ENCODE measurements around the gene MYH13. TPM values are rescaled to one million over a fixed set of nuclear protein-coding genes. Genes with fewer than 3 reads are reported as not detected.

The MYH13 gene
- total RNA-seq, 4 donors from 2014 or later: not detected

DNA sequence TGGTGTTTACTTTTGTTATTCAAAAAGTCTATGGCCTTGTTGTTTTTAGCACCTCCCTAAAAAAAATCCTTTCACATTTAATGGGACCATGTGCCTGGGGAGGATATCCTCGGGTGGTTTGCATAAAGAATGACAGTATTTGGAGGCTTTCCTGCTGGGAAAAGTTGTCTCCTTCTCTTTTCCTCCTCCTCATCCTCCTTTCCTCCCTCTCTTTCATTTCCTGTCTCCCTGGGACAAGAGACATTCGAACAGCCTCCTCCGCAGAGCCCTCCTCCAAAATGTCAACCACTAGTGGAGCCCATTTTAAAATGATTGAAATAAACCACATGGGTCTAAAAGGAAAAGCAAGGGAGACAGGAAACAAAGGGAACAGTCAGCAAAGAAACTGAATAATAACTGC lies 67.4 kb downstream of the MYH13 start:
- no peaks in the 10 kb centered on the region for H3K27me3 ChIP-seq
- H3K36me3 ChIP-seq: no peaks in the 10 kb centered on the region
- no peak overlapping the region for H3K4me3 ChIP-seq
- no peak overlapping the region for H3K27ac ChIP-seq
- DNase-seq (ENCODE audit: low spot score in 2 of 2): no peak
- no peak for TF ChIP-seq POLR2AphosphoS5 (IDR thresholded peaks at IDR 0.05)
- no peaks in the 10 kb centered on the region for H3K4me1 ChIP-seq
- WGBS: 68% methylated on average over 3 of the region's 3 CpGs
- H3K9me3 ChIP-seq: no peaks in the 10 kb centered on the region

DNA sequence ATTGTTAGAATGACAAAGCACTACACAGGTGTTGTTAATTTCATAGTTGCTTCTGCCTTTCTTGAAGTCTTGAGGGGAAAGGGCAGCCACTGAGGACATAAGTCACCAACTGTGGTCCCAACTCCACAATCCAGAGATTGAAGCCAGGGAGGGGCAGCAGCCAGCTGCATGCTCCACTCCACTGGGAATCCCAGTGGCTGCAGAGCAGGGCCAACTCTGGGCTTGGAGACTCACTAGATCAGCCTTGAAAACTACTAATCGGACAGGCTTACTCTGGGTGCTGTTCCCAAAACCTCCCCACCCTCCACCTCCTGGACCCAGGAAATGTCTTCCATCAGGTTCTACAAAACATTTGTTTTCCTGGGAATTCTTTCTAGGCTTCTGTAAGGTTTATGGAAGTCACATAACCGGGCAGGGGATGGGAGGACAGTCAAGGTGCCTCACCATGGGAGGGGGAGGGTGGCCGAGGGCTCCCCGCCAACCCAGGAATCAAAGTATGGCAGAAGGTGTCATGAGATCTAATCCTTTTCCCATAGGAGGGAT lies 68.0 kb downstream of the MYH13 start:
- H3K36me3 ChIP-seq: no peaks in the 10 kb centered on the region

DNA sequence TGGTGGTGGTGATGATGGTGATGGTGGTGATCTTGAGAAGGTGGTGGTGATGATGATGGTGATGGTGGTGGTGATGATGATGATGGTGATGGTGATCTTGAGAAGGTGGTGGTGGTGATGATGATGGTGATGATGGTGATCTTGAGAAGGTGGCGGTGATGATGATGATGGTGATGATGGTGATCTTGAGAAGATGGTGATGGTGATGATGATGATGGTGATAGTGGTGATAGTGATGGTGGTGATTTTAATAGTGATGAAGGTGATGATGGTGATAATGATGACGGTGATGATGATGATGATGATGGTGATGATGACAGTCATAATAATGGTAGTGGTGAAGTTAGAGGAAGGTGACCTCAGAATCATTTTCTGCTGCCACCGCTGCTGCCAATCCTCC lies 75.1 kb downstream of the MYH13 start:
- Histone ChIP-seq H3K36me3 (no peaks in the 10 kb centered on the region), H3K4me1 (no peaks in the 10 kb centered on the region), H3K4me3 (no peak overlapping the region), H3K27ac (no peak overlapping the region), H3K9me3 (no peaks in the 10 kb centered on the region), H3K27me3 (no peaks in the 10 kb centered on the region)
- DNase-seq (ENCODE audit: low spot score in 2 of 2): no peak
- TF ChIP-seq EP300 (IDR thresholded peaks at IDR 0.05): no peak
- TF ChIP-seq, protein P1, sequence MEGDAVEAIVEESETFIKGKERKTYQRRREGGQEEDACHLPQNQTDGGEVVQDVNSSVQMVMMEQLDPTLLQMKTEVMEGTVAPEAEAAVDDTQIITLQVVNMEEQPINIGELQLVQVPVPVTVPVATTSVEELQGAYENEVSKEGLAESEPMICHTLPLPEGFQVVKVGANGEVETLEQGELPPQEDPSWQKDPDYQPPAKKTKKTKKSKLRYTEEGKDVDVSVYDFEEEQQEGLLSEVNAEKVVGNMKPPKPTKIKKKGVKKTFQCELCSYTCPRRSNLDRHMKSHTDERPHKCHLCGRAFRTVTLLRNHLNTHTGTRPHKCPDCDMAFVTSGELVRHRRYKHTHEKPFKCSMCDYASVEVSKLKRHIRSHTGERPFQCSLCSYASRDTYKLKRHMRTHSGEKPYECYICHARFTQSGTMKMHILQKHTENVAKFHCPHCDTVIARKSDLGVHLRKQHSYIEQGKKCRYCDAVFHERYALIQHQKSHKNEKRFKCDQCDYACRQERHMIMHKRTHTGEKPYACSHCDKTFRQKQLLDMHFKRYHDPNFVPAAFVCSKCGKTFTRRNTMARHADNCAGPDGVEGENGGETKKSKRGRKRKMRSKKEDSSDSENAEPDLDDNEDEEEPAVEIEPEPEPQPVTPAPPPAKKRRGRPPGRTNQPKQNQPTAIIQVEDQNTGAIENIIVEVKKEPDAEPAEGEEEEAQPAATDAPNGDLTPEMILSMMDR (IDR thresholded peaks at IDR 0.05): no peak
- no peak for TF ChIP-seq POLR2AphosphoS5 (IDR thresholded peaks at IDR 0.05)
- TF ChIP-seq POLR2A (IDR thresholded peaks at IDR 0.05): no peak
- 92% methylated on average over 3 of the region's 3 CpGs for WGBS

More for the DNA sequence above, 68.0 kb downstream of the MYH13 start:
- TF ChIP-seq POLR2AphosphoS5 (IDR thresholded peaks at IDR 0.05): no peak
- TF ChIP-seq, protein P1 (IDR thresholded peaks at IDR 0.05): no peak
- TF ChIP-seq EP300 (IDR thresholded peaks at IDR 0.05): no peak
- no peak for TF ChIP-seq POLR2A (IDR thresholded peaks at IDR 0.05)
- no peak for DNase-seq (ENCODE audit: low spot score in 2 of 2)
- Histone ChIP-seq H3K9me3 (no peaks in the 10 kb centered on the region), H3K27me3 (no peaks in the 10 kb centered on the region), H3K27ac (no peak overlapping the region), H3K4me3 (no peak overlapping the region), H3K4me1 (no peaks in the 10 kb centered on the region)
- WGBS: 89% methylated on average over 4 of the region's 4 CpGs

DNA sequence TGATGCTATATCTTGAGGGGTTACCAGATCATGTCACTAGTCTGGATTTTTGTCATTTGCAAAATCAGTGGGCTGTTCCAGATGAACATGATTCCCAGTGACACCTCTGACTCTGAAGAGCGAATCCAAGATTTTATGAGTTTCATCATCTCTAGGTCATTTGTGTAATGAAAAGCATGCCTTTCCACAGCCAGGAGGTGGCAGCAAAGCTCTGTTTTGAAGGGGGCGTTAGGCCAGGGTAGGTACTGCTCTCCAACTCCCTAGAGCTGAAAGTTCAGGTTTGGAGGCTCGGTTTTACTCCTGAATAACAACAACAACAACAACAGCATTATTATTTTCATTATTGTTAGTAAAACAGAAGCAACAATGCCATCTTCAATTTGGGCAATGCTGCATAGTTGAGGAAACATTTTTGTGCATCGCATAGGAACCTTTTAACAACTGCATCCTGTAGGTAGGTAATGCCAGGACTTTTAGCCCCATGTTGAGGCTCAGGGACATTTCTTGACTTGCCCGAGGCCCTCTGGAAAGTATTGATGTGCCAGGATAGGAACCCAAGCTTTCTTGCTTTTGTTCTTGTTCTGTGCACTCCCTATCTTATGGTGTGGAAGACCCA lies 77.0 kb downstream of the MYH13 start:
- H3K9me3 ChIP-seq: no peaks in the 10 kb centered on the region
- no peak overlapping the region for H3K27ac ChIP-seq
- H3K36me3 ChIP-seq: no peaks in the 10 kb centered on the region
- no peak for DNase-seq (ENCODE audit: low spot score in 2 of 2)
- 38% methylated on average over 5 of the region's 5 CpGs for WGBS
- H3K4me3 ChIP-seq: no peak overlapping the region
- H3K4me1 ChIP-seq: peaks cover 7% of the 10 kb centered on the region
- TF ChIP-seq, protein P1 (IDR thresholded peaks at IDR 0.05): peak; percentile 37 to 64
- TF ChIP-seq POLR2A (IDR thresholded peaks at IDR 0.05): no peak
- H3K27me3 ChIP-seq: no peaks in the 10 kb centered on the region

DNA sequence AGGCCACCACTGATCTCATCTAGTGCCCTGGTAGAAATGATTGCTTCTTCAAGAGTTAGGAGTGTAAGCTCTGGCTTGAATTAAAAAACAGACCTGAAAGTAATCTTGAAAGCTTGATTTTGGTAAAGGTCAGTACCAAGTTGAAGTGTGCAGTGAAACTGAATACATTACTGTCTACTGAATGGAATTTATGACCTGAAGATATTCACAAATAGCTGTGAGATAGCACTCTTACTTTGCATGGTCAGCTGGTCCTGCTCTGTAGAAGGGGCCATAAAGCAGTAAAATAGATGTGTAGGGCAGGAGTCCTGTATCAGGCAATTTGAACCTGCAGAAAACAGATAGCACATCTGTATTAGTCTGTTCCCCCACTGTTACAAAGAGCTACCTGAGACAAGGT lies 78.6 kb downstream of the MYH13 start:
- Histone ChIP-seq H3K4me1 (peaks cover 14% of the 10 kb centered on the region), H3K27me3 (peaks cover 5% of the 10 kb centered on the region), H3K36me3 (no peaks in the 10 kb centered on the region), H3K27ac (no peak overlapping the region), H3K9me3 (no peaks in the 10 kb centered on the region), H3K4me3 (no peak overlapping the region)
- TF ChIP-seq, protein P1 (IDR thresholded peaks at IDR 0.05): no peak
- TF ChIP-seq EP300 (IDR thresholded peaks at IDR 0.05) (no peak), POLR2A (IDR thresholded peaks at IDR 0.05) (no peak), POLR2AphosphoS5 (IDR thresholded peaks at IDR 0.05) (no peak)
- DNase-seq (ENCODE audit: low spot score in 2 of 2): no peak

Measured in suprapubic skin (tissue), 4 donors.